Measurements from ENCODE around the gene ZNHIT1. TPM values are rescaled to one million over a fixed set of nuclear protein-coding genes. Genes with fewer than 3 reads are reported as not detected.

Gene ZNHIT1
- polyA plus RNA-seq, 3 donors from 2014 or later: 88.2 to 135 (median 116) TPM

Other genes with a start within 250 kb of the ZNHIT1 start
- under 1 TPM in 1 of 3 donors, not detected in 2; 0.96 TPM for gene MUC12, start 248.6 kb upstream of the ZNHIT1 start, polyA plus RNA-seq
- not detected for gene MUC17, start 198.1 kb upstream of the ZNHIT1 start, polyA plus RNA-seq
- gene TRIM56, start 132.7 kb upstream of the ZNHIT1 start, polyA plus RNA-seq: 10 to 100 TPM in 1 of 3 donors, 1 to 10 TPM in 2; 1.5 to 20.6 (median 2.7) TPM
- gene SERPINE1, start 91.1 kb upstream of the ZNHIT1 start, polyA plus RNA-seq: 1 to 10 TPM in 2 of 3 donors, not detected in 1; 1.4 to 1.5 TPM
- gene AP1S1, start 63.7 kb upstream of the ZNHIT1 start, polyA plus RNA-seq: 1 to 10 TPM; 3.3 to 6.0 (median 3.6) TPM
- gene VGF, start 52.6 kb upstream of the ZNHIT1 start, polyA plus RNA-seq: not detected
- not detected for gene NAT16, start 37.9 kb upstream of the ZNHIT1 start, polyA plus RNA-seq
- gene MOGAT3, start 17.1 kb upstream of the ZNHIT1 start, polyA plus RNA-seq: not detected
- gene PLOD3, start 584 bp upstream of the ZNHIT1 start, polyA plus RNA-seq: 10 to 100 TPM; 19.6 to 28.6 (median 26.6) TPM
- 1 to 10 TPM in 1 of 3 donors, under 1 TPM in 1, not detected in 1; 0.32 to 1.4 TPM for gene CLDN15, start 19.6 kb downstream of the ZNHIT1 start, polyA plus RNA-seq
- 100 to 1,000 TPM; 224 to 384 (median 327) TPM for gene FIS1, start 26.9 kb downstream of the ZNHIT1 start, polyA plus RNA-seq
- gene IFT22, start 103.6 kb downstream of the ZNHIT1 start, polyA plus RNA-seq: 1 to 10 TPM; 6.0 to 9.9 (median 6.2) TPM
- gene COL26A1, start 144.7 kb downstream of the ZNHIT1 start, polyA plus RNA-seq: not detected

Data from immature natural killer cell (primary cell).